NCI-H82 treated with DMSO at 0.1 percent for 48 hours (cell line): Measurements from ENCODE around the gene TAF7L.

Source experiments
- DNase-seq: peaks from one replicate; lab custom pipeline; 2025; ENCODE audit not compliant: unreplicated experiment; lab: John Stamatoyannopoulos, UW

The TAF7L gene

GRCh38 chrX:101223226-101223625 is 67.9 kb downstream of the TAF7L start:
- no peak for DNase-seq

DNA sequence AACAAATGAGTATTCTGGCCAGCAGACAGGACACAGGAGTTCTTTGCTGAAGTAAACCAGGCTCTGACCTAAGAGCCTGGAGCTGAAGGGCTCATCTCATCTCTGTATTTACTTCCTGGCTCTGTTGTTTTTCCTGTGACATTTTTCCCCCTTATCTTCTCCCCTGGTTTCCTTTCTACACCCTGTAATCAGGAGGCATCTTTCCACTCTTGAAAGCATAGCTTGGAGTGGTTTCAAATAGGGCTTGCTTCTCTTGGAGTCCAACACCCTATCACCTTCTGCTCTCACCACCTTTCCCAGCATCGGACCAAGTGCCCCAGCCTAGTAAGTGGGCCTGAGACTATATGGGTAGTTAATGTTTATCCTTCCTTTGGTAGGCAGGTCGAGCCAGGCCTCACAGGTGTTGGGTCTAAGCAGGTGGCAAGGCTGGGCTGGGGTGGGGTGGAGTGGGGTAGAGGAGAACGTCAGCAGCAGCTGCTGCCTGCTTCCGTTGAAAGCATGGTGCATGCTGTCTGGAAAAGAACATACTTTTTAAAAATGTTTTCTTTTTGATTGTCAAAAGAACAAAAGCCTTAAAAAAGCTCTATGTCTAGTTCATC is 70.4 kb downstream of the TAF7L start:
- no peak for DNase-seq

GRCh38 chrX:101219864-101220346 is 71.2 kb downstream of the TAF7L start:
- DNase-seq = no peak

GRCh38 chrX:101219116-101219863 is 71.8 kb downstream of the TAF7L start, which contains the start of gene DRP2:
Gene DRP2 (plus strand): TSS chrX:101219786. CDS start chrX:101231648, 11,862 bp downstream.
- no peak for DNase-seq
